HG02678 (cell line): ENCODE data around the gene TSHZ2.

ENCODE experiments used
- ATAC-seq: cut with Tn5 transposase; IDR thresholded peaks from one replicate; pipeline ENCODE4 v1.9.1; 2021; ENCODE audit warnings: mild to moderate bottlenecking, moderate library complexity; ENCODE audit not compliant: unreplicated experiment

The TSHZ2 gene

DNA sequence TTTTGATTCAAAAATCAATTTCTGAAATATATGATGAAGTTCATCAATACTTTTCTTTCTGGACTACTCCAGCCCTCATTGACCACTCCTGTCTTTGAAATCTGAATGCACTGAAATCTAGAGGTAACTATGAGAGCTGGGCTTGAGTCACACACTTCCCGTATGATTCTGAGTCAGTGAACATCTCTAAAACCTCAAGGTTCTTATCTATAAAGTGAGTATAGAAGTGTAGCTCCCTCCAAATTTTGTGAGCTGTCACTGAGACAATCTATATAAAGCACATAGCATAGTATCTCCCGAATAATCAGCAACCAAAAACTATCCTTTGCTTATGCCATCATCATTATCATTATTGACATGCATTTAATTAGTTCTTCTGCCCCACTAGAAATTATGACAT is 182.4 kb downstream of the TSHZ2 start:
- no peak for ATAC-seq

DNA sequence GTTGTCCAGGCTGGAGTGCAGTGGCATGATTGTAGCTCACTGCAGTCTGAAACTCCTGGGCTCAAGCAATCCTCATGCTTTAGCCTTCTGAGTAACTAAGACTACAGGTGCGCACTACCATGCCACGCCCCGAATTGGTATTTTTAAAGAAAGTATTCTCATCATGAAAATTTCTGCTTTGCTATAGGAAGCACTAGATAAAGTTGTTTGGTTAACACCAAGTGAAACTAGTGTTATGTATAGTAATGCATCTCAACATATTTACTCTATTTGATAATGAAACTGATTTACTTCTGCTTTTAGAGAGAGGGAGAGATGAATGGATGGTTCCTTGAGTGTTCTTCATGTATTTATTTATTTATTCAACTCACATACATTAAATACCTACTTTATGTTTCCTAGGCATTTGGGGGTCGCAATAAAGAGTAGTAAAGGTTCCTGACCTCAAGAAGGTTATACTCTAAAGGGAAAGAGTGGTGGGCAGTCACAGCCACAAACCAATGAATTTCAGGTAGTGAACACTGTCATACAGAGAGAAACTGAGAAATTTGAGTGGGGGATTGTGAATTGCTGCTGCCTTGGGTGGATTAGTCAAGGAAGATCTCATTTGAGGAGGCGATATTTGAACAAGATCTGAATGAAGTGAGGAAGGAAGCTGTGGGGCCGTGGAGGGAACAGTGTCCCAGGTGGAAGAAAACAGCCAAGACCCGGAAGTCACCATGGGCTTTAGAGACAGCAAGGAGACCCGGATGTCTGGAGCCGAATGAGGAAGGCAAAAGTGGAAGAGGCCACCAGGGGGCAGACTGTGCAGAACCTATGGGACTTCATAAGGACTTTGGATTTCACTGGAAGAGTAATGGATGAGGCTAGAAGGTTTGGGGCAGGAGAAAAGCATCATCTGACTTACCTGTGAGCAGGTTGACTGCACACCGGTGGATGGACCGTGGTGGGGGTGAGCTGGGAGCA is 185.6 kb downstream of the TSHZ2 start:
- peak; percentile 52 for ATAC-seq

DNA sequence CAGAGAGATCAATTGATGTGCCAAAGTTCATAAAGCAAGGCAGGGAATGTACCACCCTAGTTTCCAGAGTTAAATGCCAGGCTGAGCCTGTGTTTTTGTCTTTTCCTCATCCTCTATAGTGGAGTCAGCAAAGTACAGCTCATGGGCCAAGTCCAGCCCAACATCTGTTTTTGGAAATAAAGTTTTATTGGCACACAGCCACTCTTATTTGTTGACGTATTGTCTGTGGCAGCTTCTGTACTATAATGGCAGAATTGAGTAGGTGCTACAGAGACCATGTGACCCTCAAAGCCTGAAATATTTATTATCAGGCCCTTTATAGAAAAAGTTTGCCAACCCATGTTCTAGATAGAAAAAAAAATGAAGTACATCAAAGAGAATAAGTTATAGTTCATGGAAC is 187.0 kb downstream of the TSHZ2 start:
- no peak for ATAC-seq

DNA sequence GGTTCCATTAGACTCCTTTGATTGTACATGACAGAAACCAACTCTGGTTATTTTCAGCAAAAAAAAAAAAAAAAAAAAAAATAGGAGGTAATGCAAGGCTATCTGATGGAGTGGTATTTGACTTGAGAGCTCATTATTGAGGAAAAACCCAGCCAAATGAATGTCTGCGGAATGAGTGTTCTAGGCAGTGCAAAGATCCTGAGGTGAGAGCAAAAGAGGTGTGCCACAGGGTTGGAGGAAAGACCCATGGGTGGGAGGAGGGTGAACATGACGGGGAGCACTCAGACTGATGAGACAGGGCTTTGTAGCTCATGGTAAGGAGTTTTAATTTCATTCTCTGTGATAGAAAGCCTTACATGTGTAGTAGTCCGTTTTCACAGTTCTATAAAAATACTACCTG is 188.9 kb downstream of the TSHZ2 start:
- ATAC-seq, result no peak

DNA sequence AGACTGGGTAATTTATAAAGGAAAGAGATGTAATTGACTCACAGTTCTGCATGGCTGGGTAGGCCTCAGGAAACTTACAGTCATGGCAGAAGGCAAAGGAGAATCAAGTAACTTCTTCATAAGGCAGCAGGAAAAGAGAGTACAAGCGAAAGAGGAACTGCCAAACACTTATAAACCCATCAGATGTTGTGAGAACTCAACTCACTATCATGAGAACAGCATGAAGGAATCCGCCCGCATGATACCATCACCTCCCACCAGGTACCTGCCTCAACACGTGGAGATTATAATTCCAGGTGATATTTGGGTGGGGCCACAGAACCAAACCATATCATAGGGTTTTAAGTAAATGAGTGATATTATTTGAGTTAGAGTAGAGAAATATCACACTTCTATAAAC is 189.3 kb downstream of the TSHZ2 start:
- ATAC-seq, result no peak

DNA sequence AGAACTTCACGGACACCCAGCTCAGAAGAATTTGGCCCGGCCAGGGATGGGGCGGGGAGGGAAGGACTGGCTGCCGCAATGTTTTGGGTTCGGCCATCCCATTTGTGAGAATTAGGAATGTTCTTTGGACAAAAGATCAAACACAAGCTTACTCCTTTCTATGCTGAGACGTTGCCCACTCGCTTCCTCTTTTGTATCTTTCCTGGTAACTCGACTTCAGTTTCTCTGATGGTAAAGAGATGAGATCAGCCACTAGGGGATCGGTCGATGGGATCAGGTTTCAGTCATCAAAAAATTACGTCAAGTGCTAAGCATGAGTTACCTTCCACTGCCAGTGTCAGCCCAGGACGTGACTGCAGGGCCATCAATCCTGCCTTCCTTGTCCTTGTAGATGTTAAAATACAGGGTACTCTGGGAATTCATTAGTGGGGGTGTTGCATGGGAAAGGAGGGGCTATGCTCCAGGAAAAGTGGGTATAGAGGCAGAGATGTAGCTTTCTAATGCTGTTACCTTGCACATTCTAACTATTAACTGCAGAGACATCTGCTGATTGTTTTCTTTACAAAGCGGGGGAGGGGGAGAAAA is 190.2 kb downstream of the TSHZ2 start:
- ATAC-seq, result no peak

DNA sequence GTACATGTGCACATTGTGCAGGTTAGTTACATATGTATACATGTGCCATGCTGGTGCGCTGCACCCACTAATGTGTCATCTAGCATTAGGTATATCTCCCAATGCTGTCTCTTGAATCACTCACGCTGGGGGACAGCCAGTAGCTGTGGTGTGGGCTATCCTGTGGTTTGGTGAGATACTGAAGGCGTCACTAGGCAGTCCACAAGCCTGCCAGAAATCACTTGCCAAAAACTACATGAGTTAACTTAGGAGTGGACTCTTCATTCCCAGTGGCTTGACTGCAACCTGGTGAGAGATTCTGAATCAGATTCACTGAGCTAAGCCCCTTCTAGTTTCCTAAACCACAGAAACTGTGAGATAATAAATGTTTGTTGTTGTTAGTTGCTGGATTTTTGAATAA is 191.3 kb downstream of the TSHZ2 start:
- ATAC-seq, result no peak

DNA sequence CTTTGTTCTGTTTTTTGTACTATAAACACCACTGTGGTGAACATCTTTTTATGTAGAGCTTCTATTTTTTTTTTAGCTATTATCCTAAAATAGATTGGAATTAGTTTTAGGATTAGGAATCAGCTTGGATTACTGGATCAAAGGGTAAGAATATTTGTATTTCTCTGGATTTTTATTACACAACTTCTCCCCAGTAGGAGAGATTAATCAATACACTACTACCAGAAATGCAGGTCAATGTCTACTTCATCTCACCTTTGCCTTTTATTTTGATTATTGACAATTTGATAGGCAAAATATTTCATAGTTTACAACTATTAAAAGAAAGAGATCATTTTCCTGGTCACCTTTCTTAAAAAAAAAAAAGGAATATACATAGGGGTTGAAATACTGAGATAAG is 191.9 kb downstream of the TSHZ2 start:
- ATAC-seq, result no peak

DNA sequence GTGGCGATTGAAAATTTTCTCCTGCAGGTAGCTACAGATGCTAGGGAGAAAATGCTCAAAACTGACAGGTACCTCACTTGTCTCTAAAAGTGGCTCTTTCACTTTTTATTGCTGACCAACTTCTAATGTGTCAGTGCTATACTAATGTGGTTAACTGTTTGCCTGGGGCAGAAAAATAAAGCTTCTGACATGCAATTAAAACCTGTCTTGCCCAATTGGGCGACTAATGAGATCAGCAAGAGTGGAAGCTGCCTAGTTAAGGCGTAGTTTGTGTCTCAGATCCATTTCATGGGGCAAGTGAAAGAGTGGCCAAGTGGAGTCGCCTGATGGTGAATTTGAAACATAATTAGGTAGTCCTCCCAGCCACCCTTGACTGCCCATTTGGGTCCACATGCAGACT is 193.3 kb downstream of the TSHZ2 start:
- no peak for ATAC-seq

DNA sequence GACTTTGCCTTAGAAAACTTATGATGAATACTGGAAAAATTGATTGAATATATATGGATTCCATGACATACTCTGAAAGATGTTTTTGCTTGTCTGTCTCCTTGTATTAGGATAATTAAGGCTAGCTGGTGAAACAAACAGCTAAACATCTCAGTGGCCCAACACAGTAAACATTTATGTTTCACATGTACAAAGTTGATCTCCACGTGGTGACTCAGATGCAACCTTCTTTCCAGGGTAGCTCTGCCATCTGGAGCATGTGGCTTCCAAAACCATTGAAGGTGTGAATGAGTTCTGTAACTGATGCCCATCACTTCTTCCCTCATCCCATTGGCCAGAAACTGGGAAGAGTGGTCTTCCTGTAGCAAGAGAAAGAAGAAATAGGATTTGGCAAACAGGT is 196.3 kb downstream of the TSHZ2 start:
- no peak for ATAC-seq

DNA sequence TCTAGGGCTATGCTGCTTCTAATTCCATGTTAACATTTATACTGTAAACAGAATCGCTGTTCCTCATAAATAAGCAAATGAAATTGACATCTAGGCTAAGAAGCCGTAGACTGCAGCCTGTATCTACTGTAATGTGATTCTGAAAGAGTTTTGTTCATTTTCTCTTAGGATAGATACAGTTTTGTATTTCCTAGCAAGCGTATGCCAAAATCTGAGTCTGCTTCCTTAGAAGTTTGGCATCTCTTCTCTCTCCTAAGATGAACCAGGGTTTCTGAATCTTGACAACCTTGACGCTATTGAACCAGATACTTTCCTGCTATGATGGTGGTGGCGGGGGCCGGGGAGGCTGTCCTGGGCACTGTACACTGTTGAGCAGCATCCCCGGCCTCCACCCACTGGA is 198.0 kb downstream of the TSHZ2 start:
- ATAC-seq, result no peak

DNA sequence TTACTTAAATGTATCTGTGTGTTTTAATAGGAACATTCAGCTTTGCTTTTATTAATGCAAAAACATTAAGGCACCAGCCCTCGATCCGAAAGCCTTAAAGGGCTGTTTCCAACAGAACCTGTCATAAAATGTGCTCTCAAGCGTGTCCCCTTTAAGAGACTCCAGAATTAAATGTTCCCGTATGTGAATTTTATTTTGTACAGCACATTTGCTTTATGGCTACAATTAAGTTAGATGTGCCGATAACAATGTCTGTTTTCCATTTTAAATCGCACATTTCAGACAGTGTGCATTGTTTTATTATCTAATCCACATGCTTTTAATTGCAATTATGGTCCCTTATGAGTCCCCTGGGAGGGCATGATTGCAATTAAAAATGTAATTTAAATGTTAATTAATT is 198.9 kb downstream of the TSHZ2 start:
- ATAC-seq, result no peak

DNA sequence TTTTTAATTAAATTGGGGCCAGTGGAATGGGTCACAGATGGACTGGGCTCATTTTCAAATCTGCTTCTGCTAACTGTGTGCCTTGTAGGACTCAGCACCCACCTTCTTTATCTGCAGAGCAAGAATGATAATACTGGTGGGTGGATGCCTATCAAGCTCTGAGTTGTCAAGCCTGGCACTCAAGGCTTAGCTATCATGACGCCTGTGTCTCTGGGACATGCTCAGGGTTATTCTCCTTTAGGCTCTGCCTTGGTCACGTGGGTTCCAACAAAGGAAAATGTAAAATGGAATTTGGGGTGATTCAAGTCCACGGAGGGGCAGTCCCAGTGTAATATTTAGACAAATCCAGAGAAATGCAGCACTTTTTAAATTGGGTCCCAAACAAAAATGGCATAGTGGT is 202.3 kb downstream of the TSHZ2 start:
- no peak for ATAC-seq

DNA sequence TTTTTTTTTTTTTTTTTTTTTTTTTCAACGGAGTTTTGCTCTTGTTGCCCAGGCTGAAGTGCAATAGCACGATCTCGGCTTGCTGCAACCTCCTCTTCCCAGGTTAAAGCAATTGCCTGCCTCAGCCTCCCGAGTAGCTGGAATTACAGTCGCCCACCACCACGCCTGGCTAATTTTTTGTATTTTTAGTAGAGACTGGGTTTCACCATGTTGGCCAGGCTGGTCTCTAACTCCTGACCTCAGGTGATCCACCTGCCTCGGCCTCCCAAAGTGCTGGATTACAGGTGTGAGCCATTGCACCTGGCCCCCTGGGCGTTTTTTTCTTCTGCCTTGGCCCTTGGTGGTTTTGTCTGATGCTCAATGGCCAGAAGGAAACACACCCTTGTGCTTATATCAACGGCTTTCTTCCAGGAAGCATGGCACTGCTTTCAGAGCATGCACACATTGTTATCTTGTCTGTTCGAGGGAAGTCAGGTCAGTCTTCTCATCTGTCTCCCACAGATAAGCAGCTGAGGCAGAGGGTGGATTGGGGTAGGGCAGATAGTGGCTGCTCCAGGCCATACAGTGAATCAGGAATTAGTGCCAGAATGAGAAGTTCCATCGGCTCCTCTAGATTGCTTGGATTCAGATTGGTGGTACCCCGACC is 203.1 kb downstream of the TSHZ2 start:
- ATAC-seq, result no peak

DNA sequence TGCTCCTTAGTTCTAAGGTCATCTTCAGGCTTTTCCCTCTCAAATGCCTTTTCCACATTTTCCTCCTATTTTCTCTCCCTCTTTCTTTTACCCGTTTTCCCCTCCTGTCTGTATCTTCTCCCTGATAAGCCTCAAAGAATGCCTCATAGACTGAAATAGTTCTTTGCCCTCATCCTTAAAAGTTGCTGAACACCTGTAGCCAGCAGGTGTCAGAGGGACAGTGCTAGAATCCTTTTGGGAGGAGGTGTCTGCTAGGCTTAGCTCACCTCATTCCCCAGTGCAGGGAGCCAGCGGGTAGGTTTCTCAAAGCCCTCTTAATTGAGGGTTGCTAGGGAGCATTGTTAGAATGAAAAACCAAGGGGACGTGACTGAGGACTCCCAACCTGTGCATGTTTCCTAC is 204.0 kb downstream of the TSHZ2 start:
- ATAC-seq, result no peak

DNA sequence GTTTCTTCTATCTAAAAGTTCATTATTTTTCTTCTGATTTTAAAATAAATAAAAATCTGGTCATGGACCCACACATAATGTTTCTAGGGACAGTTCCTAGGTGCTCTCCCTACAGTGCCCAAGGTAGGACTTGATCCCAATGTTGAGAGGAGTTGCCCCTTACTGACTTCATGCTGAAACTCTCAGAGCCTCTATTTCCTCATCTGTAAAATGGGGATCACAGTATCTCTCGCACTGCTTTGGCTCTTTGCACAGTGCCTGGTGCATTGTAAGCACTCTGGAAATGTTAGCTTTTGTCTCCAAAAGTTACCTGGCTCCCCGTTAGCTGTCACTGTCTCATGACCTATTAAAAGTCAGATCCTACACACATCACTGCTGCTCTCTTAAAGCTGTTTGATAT is 205.5 kb downstream of the TSHZ2 start:
- no peak for ATAC-seq

DNA sequence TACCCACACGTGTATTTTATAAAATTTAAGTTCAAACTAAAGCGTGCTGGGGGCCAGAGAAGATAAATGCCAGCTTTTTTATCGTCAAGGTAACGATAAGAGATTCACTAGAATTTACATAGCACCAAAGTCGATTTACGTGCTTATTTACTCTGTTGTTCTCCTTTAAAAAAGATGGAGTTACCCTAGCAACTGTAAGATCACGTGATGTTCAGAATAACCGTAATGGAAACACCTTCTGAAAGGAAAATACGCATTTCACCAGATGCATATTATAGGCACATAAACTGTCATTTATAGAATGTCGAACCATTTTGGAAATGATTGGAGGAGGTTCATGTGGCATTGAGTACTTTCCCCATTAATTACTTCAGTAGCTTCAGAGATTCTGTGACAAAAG is 207.6 kb downstream of the TSHZ2 start:
- ATAC-seq, result no peak

DNA sequence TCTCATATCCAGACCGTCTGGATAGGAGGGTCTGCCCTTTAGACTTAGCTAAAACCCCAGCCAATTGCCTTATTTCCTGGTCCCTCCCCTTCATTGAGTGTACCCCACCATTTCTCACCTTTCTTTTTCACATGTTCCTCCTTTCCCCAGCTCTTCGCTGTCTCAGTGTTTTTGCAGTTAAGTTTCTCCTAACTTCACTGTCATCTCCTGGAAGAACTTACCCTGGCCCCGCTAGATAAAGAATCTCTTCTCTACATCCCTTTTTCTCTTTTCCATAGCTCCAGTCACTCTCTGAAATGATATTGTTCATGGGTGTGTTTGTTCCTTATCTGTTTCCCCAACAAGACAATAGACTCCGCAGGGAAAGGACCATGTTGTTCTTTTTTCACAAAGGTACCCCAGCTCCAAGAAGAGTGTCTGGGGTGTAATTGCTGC is 208.8 kb downstream of the TSHZ2 start:
- no peak for ATAC-seq

DNA sequence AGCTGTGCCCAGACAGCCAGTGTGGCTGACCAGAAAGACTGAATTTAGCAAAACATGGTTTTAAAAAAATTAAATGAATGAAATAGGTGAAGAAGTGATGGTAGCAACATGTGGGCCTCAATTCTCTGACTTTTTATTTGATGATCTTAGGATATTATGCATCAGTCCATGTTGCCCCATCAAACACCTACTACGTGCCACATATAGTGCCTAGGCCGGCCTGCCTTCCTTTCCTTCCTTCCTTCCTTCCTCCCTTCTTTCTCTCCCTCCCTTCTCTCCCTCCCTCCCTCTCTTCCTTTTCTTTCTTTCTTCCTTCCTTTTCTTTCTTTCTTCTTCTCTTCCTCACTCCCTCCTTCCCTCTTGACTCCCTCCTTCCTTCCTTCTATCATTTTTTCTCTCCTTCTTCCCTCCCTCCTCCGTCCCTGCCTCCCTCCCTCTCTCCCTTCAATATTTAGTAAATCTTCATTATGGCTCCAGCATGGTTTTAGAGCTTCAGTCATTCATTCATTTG is 209.8 kb downstream of the TSHZ2 start:
- no peak for ATAC-seq

DNA sequence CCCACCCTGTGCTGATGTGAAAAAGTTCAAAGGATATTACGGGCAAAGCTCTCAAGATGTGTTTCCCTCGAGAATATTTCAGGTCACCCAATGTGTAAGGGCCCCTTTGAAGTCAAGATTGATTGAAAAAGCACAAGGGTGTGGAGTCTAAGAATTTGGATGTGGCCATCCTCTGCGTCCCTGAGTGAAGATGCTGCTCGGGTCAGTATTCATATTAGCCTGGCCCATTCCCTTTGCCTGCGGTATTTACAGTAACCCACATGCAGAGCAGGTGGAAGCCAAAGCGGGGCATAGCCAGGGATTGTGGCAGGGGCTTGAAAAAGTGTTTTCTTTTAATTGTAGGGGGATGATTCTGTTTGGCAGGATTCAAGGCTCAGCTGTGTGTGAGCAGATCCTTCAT is 211.0 kb downstream of the TSHZ2 start:
- ATAC-seq, result no peak

DNA sequence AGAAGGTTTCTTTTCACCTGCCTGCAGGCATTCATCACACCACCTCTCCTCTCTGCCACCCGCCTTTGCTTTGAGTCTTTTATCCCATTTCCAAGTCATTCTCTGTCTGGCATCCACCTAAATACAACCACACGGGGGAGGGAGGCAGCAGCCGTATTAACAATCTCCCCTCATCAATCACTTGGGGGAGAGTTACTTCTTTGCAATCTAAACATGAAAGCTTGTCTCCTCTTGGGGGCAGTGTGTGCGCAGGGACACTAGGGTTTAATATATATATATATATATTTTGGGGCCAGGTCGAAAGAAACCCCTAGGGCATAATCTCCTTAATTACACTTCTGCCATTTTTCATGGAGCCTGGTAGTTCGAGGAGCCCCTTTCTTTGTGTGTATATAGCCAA is 214.5 kb downstream of the TSHZ2 start:
- no peak for ATAC-seq
